Suprapubic skin (tissue), 4 donors: Measurements from ENCODE around the gene STXBP4. TPM values are rescaled to one million over a fixed set of nuclear protein-coding genes. Genes with fewer than 3 reads are reported as not detected.

ENCODE experiments used
- DNase-seq, 2 donors: peaks; one replicate each; pipeline ENCODE4 v3.0.0-alpha.2; 2019; ENCODE audit warnings: low spot score in 2 of 2
- H3K27ac ChIP-seq: fragments of 200-600 bp; sonication (generic); one replicate; pipeline ENCODE4 v1.5.1; 2019
- H3K27me3 ChIP-seq: fragments of 200-600 bp; sonication (generic); one replicate; pipeline ENCODE4 v1.5.1; 2019
- H3K36me3 ChIP-seq: fragments of 200-600 bp; sonication (generic); one replicate; pipeline ENCODE4 v1.5.1; 2019
- H3K4me1 ChIP-seq: fragments of 200-600 bp; sonication (generic); one replicate; pipeline ENCODE4 v1.5.1; 2019
- H3K4me3 ChIP-seq: fragments of 200-600 bp; sonication (generic); one replicate; pipeline ENCODE4 v1.5.1; 2019; ENCODE audit warnings: mild to moderate bottlenecking
- H3K9me3 ChIP-seq: fragments of 200-600 bp; sonication (generic); one replicate; pipeline ENCODE4 v1.5.1; 2019
- CTCF ChIP-seq, 2 donors: fragments of 200-600 bp in 1 of 2; fragments of 450-650 bp in 1 of 2; sonication (generic) in 1 of 2; IDR thresholded peaks; one replicate each; pipeline ENCODE4 v1.5.1; 2016 to 2019; ENCODE audit warnings: antibody characterized with exemption in 2 of 2, mild to moderate bottlenecking in 1 of 2, moderate library complexity in 1 of 2
- EP300 ChIP-seq: sonication (generic); formaldehyde crosslinking; IDR thresholded peaks from one replicate; pipeline ENCODE4 v1.6.1; 2017; ENCODE audit warnings: antibody characterized with exemption
- POLR2A ChIP-seq, 2 donors: fragments of 450-650 bp; IDR thresholded peaks; one replicate each; pipeline ENCODE4 v1.6.1; 2017; ENCODE audit warnings: antibody characterized with exemption in 2 of 2, mild to moderate bottlenecking in 2 of 2, moderate library complexity in 2 of 2
- POLR2AphosphoS5 ChIP-seq, 3 donors: sonication (generic); formaldehyde crosslinking; IDR thresholded peaks; one replicate each; pipeline ENCODE4 v1.6.1; 2017; ENCODE audit warnings: antibody characterized with exemption in 3 of 3
- WGBS: methylation state at CpG from one replicate; pipeline ENCODE4 v1.1.5; 2018; 5-methylcytosine and 5-hydroxymethylcytosine counted together
- total RNA-seq, 4 donors: library from RNA; depleted of rRNA; stranded (reverse); fragments of >200 nt; gene quantifications; one replicate each; pipeline ENCODE4 v1.1.0, GENCODE V29; 2016

STXBP4 gene
- total RNA-seq, 4 donors from 2014 or later: 1.6 to 29.4 (median 7.4) TPM

- no peaks in the 10 kb centered on the region for H3K9me3 ChIP-seq
Observed at GRCh38 chr17:54974759-54975158, 6.2 kb downstream of the STXBP4 start.

GRCh38 chr17:54976316-54976715, 7.8 kb downstream of the STXBP4 start:
- no peaks in the 10 kb centered on the region for H3K4me1 ChIP-seq
- 95% methylated on average over 3 of the region's 3 CpGs for WGBS

More at GRCh38 chr17:54974759-54975158, 6.2 kb downstream of the STXBP4 start:
- Histone ChIP-seq H3K27ac (no peak overlapping the region), H3K4me1 (peaks cover 4% of the 10 kb centered on the region), H3K4me3 (no peak overlapping the region), H3K36me3 (no peaks in the 10 kb centered on the region), H3K27me3 (no peaks in the 10 kb centered on the region)
- TF ChIP-seq POLR2AphosphoS5 (IDR thresholded peaks at IDR 0.05) (no peak), CTCF (IDR thresholded peaks at IDR 0.05) (no peak), EP300 (no peak), POLR2A (IDR thresholded peaks at IDR 0.05) (no peak)
- no peak for DNase-seq
- WGBS: 91% methylated on average over 3 of the region's 3 CpGs

GRCh38 chr17:54977744-54978143, 9.2 kb downstream of the STXBP4 start:
- no peak overlapping the region for H3K4me3 ChIP-seq
- 87% methylated on average over 2 of the region's 2 CpGs for WGBS
- H3K27ac ChIP-seq: no peak overlapping the region
- no peaks in the 10 kb centered on the region for H3K4me1 ChIP-seq
- TF ChIP-seq POLR2AphosphoS5 (IDR thresholded peaks at IDR 0.05) (no peak), EP300 (no peak), CTCF (IDR thresholded peaks at IDR 0.05) (no peak), POLR2A (IDR thresholded peaks at IDR 0.05) (no peak)
- H3K9me3 ChIP-seq: peaks cover 6% of the 10 kb centered on the region
- no peak for DNase-seq
- H3K36me3 ChIP-seq: peaks cover 4% of the 10 kb centered on the region
- no peaks in the 10 kb centered on the region for H3K27me3 ChIP-seq

More at GRCh38 chr17:54976316-54976715, 7.8 kb downstream of the STXBP4 start:
- H3K36me3 ChIP-seq: peaks cover 4% of the 10 kb centered on the region
- no peak for DNase-seq
- no peak overlapping the region for H3K4me3 ChIP-seq
- H3K9me3 ChIP-seq: peaks cover 6% of the 10 kb centered on the region
- H3K27ac ChIP-seq: no peak overlapping the region
- H3K27me3 ChIP-seq: no peaks in the 10 kb centered on the region
- no peak for TF ChIP-seq POLR2A (IDR thresholded peaks at IDR 0.05)

- H3K9me3 ChIP-seq: peaks cover 6% of the 10 kb centered on the region
- H3K4me3 ChIP-seq: no peak overlapping the region
- H3K36me3 ChIP-seq: peaks cover 4% of the 10 kb centered on the region
- TF ChIP-seq CTCF (IDR thresholded peaks at IDR 0.05): no peak
- no peak for TF ChIP-seq EP300
- TF ChIP-seq POLR2AphosphoS5 (IDR thresholded peaks at IDR 0.05): no peak
- no peak for TF ChIP-seq POLR2A (IDR thresholded peaks at IDR 0.05)
- H3K27me3 ChIP-seq: no peaks in the 10 kb centered on the region
- H3K27ac ChIP-seq: no peak overlapping the region
- no peaks in the 10 kb centered on the region for H3K4me1 ChIP-seq
- DNase-seq: no peak
Observed at GRCh38 chr17:54979657-54980056, 11.1 kb downstream of the STXBP4 start.

- no peak for DNase-seq
- H3K27ac ChIP-seq: no peak overlapping the region
- WGBS: 95% methylated on average over 3 of the region's 3 CpGs
- peaks cover 6% of the 10 kb centered on the region for H3K9me3 ChIP-seq
- TF ChIP-seq EP300: no peak
- no peak for TF ChIP-seq POLR2A (IDR thresholded peaks at IDR 0.05)
- no peak for TF ChIP-seq CTCF (IDR thresholded peaks at IDR 0.05)
- no peak for TF ChIP-seq POLR2AphosphoS5 (IDR thresholded peaks at IDR 0.05)
- no peak overlapping the region for H3K4me3 ChIP-seq
- peaks cover 4% of the 10 kb centered on the region for H3K36me3 ChIP-seq
- H3K4me1 ChIP-seq: no peaks in the 10 kb centered on the region
- H3K27me3 ChIP-seq: no peaks in the 10 kb centered on the region
Observed at GRCh38 chr17:54980375-54980774, 11.8 kb downstream of the STXBP4 start.

- DNase-seq: no peak
- Histone ChIP-seq H3K4me1 (no peaks in the 10 kb centered on the region), H3K27ac (no peak overlapping the region)
Observed at GRCh38 chr17:54982399-54982798, 13.8 kb downstream of the STXBP4 start.

More at GRCh38 chr17:54982399-54982798, 13.8 kb downstream of the STXBP4 start:
- Histone ChIP-seq H3K4me3 (no peak overlapping the region), H3K27me3 (no peaks in the 10 kb centered on the region), H3K9me3 (peaks cover 6% of the 10 kb centered on the region), H3K36me3 (peaks cover 4% of the 10 kb centered on the region)
- no peak for TF ChIP-seq POLR2AphosphoS5 (IDR thresholded peaks at IDR 0.05)
- no peak for TF ChIP-seq POLR2A (IDR thresholded peaks at IDR 0.05)
- no peak for TF ChIP-seq EP300
- no peak for TF ChIP-seq CTCF (IDR thresholded peaks at IDR 0.05)
